DND-41 (cell line): Measurements from ENCODE around the gene FAM124B.

Source experiments
- CTCF ChIP-seq: IDR thresholded peaks from 2 replicates; pipeline ENCODE4 v1.5.1; 2012; ENCODE audit warnings: borderline replicate concordance, low read length, moderate library complexity, mild to moderate bottlenecking; ENCODE audit not compliant: poor library complexity, severe bottlenecking; ENCODE audit errors: extremely low read depth
- EZH2 ChIP-seq: IDR thresholded peaks from 3 replicates; pipeline ENCODE4 v1.6.1; 2012; ENCODE audit warnings: borderline replicate concordance, low read depth, mild to moderate bottlenecking, moderate library complexity, low read length, inconsistent platforms; ENCODE audit not compliant: severe bottlenecking

GRCh38 chr2:224331698-224332097, 70.2 kb downstream of the FAM124B start:
- no peak for TF ChIP-seq CTCF
- no peak for TF ChIP-seq EZH2
